GM18868 (cell line): Measurements from ENCODE around the gene ANKRD65.
"Not testable (repeated sequence)": the region's sequence is repeated elsewhere in the genome, so short reads cannot be mapped to it uniquely, and the experiment has no call there.

Experiments used
- ATAC-seq: cut with Tn5 transposase; IDR thresholded peaks from one replicate; pipeline ENCODE4 v1.9.1; 2021; ENCODE audit warnings: mild to moderate bottlenecking, moderate library complexity; ENCODE audit not compliant: unreplicated experiment

The ANKRD65 gene

DNA sequence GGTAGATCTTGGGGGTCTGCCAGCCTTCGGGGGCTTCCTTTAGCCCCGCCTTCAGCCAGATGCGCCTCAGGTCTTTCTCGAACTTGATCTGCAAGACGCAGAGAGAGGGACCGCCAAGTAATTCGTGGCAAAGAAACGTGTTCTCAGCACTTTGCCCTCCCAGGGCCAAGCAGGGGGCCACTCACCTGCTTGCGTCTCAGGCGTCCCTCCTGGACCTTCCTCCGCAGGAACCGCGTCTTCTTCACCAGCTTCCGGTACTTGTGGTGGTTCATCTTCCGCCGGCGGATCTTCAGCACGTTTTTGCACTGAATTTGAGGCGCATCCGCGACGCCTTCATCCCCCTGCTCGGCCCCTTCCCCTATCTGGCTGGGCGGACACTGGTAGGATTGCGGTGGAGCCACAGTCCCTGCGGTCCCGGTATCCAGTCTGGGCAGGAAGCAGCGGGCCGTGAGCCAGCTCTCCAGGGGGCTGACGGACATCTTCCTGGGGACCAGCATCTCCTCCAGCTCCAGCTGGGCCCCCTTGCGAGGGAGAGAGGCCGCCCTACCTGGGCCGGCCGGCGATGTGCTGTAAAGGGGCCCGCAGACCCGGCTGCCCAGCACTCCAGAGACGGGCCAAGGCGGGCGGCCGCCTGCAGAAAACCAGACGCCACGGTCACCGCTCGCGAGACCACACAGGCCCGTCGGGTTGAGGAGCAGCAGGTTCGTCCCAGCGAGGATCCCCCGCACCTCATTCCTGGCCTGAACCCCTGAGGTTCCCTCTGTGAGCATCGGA lies 47.1 kb downstream of the ANKRD65 start:
- no peak for ATAC-seq

DNA sequence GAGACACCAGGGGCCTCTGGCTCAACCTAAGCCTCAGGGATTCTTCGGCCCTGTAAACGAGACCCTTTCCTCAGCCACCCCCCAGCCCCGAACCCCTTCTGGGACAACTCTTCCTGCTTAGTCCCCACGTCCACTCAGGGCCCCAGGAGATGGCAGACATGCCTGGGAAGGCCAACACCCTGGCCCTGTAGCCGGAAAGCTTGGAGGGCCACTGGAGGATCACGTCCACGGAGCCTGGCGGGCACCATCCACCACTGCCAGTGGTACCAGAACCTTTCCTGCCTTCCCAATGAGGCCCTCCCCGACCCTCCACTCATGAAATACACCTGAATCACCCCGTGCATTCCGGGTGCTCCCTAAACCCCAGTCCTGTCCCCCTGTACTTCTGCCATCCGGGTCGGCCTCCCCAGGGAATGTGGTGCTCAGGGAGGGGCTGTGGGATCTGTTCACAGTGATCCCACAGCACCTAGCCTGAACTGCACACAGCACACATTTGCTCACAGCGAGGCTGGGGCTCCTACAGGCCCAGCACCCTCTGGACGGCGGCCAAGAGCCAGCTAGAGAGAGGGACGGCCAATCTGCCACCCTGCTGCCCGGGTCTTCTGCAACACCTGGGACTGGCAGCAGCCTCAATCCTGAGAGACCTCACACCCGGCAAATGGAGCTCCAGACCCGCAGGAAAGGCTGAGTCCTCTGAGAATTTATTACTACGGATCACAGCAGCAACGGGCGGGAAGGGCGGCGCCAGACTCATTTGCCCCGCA lies 47.8 kb downstream of the ANKRD65 start:
- ATAC-seq: no peak

- no peak for ATAC-seq
Observed at GRCh38 chr1:1371746-1372711, 49.0 kb downstream of the ANKRD65 start.

GRCh38 chr1:1371364-1371745 lies 49.7 kb downstream of the ANKRD65 start:
- ATAC-seq: no peak

DNA sequence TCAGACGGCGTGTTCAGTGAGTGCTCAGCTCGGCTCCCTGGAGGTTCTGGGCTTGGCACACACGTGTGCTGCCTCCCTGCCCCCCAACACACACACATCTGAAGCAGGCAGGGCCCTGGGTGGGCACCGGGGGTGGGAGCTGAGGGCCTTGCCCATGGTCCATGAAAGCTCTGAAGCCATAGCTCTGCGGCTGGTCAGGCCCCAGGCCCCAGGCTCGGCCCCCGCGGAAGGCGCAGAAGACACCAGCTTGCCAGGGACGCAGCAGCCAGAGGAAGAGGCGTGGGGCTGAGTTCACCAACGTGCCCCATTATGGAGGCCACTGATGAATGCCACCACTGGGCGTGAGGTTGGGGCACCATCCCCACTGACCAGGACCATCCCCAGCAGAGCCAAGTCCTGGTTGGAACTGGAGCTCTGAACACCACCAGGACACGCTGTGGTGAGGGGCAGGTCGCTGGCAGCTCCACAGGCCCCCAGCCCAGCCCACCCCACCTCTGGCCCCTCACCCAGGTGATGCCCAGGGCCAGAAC lies 50.2 kb downstream of the ANKRD65 start:
- no peak for ATAC-seq

- not testable (repeated sequence) for ATAC-seq
Observed at GRCh38 chr1:1370094-1370493, 51.0 kb downstream of the ANKRD65 start.
